GM12878 (cell line): Measurements from ENCODE around the gene HSD17B2.

Source experiments
- BRCA1 ChIP-seq: IDR thresholded peaks from 2 replicates; pipeline ENCODE4 v1.6.1; 2011; ENCODE audit warnings: low read depth, low read length, improper control_type of control experiment
- SUZ12 ChIP-seq: fragments of 200-600 bp; sonication (generic); IDR thresholded peaks from one replicate; pipeline ENCODE4 v1.6.1; 2018; ENCODE audit warnings: antibody characterized with exemption, mild to moderate bottlenecking; ENCODE audit not compliant: unreplicated experiment
- TAF1 ChIP-seq: IDR thresholded peaks from 2 replicates; pipeline ENCODE4 v1.6.1; 2011; ENCODE audit warnings: mild to moderate bottlenecking, low read depth, low read length, borderline replicate concordance

DNA sequence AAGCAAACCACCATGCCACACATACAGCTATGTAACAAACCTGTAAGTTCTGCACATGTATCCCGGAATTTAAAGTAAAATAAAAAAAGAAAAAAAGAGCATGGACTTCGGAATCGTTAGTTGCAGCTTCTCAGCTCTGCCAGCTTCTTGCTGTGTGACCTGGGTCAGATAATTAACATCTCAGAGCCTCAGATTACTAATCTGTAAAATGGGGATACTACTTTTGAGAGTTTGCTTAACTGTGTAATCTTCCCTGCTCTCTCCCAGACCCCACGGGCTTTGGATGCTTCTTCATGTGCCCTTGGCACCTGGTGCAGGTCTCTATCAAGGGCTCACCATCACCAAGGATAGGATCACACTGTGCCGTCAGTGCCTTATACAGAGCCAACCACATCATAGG lies 16.6 kb downstream of the HSD17B2 start:
- TF ChIP-seq BRCA1 (no peak), TAF1 (no peak), SUZ12 (no peak)
